Measurements from ENCODE around the gene SERPINA1.

GRCh38 chr14:94368243-94368590 is 20.2 kb downstream of the SERPINA1 start:
- TF ChIP-seq CTCF (IDR thresholded peaks at IDR 0.05) (no peak), EZH2 (IDR thresholded peaks at IDR 0.05) (no peak)
